K562 (cell line): ENCODE data around the gene CD82. TPM values are rescaled to one million over a fixed set of nuclear protein-coding genes. Genes with fewer than 3 reads are reported as not detected.

Source experiments
- ATAC-seq: fragments of 200-7000 bp; cut with Tn5 transposase; 3 replicates; pipeline ENCODE4 v1.9.1; 2020; ENCODE audit warnings: moderate library complexity
- BruUV-seq: library from RNA; stranded (reverse); fragments of 400-500 nt; replicated peaks from 2 replicates; lab custom pipeline; 2021; lab: Mats Ljungman, UMichigan
- CTCF ChIA-PET: fragments of 300-600 bp; formaldehyde crosslinking; extraction: SDS; loops from one replicate; lab custom pipeline; 2021; ENCODE audit warnings: low intra/inter-chr PET ratio; lab: Yijun Ruan, JAX
- POLR2A ChIA-PET: fragments of 300-600, 350-650 bp; sonication (Branson Sonifier 250); formaldehyde crosslinking; extraction: SDS; loops from one replicate; lab custom pipeline; 2021; ENCODE audit warnings: antibody characterized with exemption, inconsistent platforms; lab: Yijun Ruan, JAX
- DNase-seq, 4 experiments: peaks; one replicate each; pipeline versions ENCODE4 v3.0.0 to v3.0.0-alpha.2; 2011 to 2018; ENCODE audit warnings: low spot score in 3 of 4, mixed read lengths in 3 of 4; ENCODE audit errors: extremely low read depth in 1 of 4
- FAIRE-seq: peaks from 2 replicates; lab custom pipeline; 2011; peaks lifted over from hg19 to GRCh38; lab: Jason Lieb, UNC
- H2AFZ ChIP-seq: 2 replicates; pipeline ENCODE4 v1.6.0; 2011; ENCODE audit warnings: low read depth, low read length, control low read depth, inconsistent platforms
- H3K27ac ChIP-seq: fragments of 200-600 bp; 3 replicates; pipeline ENCODE4 v1.8.0; 2011; ENCODE audit warnings: low read depth, mild to moderate bottlenecking, control low read depth, inconsistent platforms, low read length, moderate library complexity, mixed read lengths; ENCODE audit errors: extremely low read depth
- H3K27me3 ChIP-seq, 2 experiments: fragments of 300-600 bp in 1 of 2; 2 replicates in 1 of 2; 3 replicates in 1 of 2; pipeline versions ENCODE4 v1.6.0 to v1.8.0; 2011; ENCODE audit warnings: inconsistent platforms in 2 of 2, low read length in 2 of 2, mild to moderate bottlenecking in 1 of 2, mixed read lengths in 1 of 2, moderate library complexity in 1 of 2; ENCODE audit not compliant: control insufficient read depth in 2 of 2, insufficient read depth in 2 of 2
- H3K36me3 ChIP-seq: fragments of 300-600 bp; 3 replicates; pipeline ENCODE4 v1.8.0; 2011; ENCODE audit warnings: mild to moderate bottlenecking, low read length, inconsistent platforms; ENCODE audit not compliant: control insufficient read depth, insufficient read depth
- H3K4me1 ChIP-seq, 2 experiments: fragments of 200-600 bp in 1 of 2; replicated peaks in 1 of 2; 2 replicates in 1 of 2; 3 replicates in 1 of 2; pipeline versions ENCODE4 v1.5.1 to v1.8.0; 2011; ENCODE audit warnings: inconsistent platforms in 2 of 2, low read length in 2 of 2, mild to moderate bottlenecking in 1 of 2, mixed read lengths in 1 of 2, moderate library complexity in 1 of 2; ENCODE audit not compliant: control insufficient read depth in 2 of 2, insufficient read depth in 2 of 2
- H3K4me2 ChIP-seq: 2 replicates; pipeline ENCODE4 v1.6.1; 2011; ENCODE audit warnings: low read length, control low read depth, inconsistent platforms, mixed read lengths; ENCODE audit not compliant: insufficient read depth
- H3K4me3 ChIP-seq: fragments of 200-600 bp; sonication (generic), shearing (Covaris generic); 2 replicates; pipeline ENCODE4 v1.5.1; 2016; ENCODE audit warnings: control low read depth, inconsistent platforms
- H3K79me2 ChIP-seq: fragments of 200-600 bp; 3 replicates; pipeline ENCODE4 v1.8.0; 2011; ENCODE audit warnings: low read length, inconsistent platforms; ENCODE audit not compliant: control insufficient read depth, insufficient read depth
- H3K9ac ChIP-seq, 2 experiments: 2 replicates each; pipeline versions ENCODE4 v1.6.0 to v1.6.1; 2011; ENCODE audit warnings: low read depth in 2 of 2, low read length in 2 of 2, control low read depth in 1 of 2, inconsistent platforms in 1 of 2, mild to moderate bottlenecking in 1 of 2, mixed read lengths in 1 of 2; ENCODE audit not compliant: insufficient read depth in 1 of 2
- H3K9me1 ChIP-seq: one replicate; pipeline ENCODE4 v1.6.0; 2011; ENCODE audit warnings: inconsistent platforms, mild to moderate bottlenecking, low read length, moderate library complexity; ENCODE audit not compliant: control insufficient read depth, insufficient read depth
- H3K9me3 ChIP-seq: replicated peaks from 2 replicates; pipeline ENCODE4 v1.5.1; 2011; ENCODE audit warnings: low read depth, low read length, inconsistent platforms; ENCODE audit not compliant: control insufficient read depth, insufficient read depth
- H4K20me1 ChIP-seq: replicated peaks from 2 replicates; pipeline ENCODE4 v1.6.1; 2011; ENCODE audit warnings: low read length, inconsistent platforms, mixed read lengths; ENCODE audit not compliant: control insufficient read depth, insufficient read depth
- ARNT ChIP-seq, 2 experiments: fragments of 450-650 bp; IDR thresholded peaks; 2 replicates each; pipeline ENCODE4 v1.6.1; 2016; ENCODE audit warnings: mild to moderate bottlenecking in 1 of 2
- CAMTA2 ChIP-seq: fragments of 250-450 bp; sonication (Bioruptor Pico); conservative IDR thresholded peaks from 2 replicates; pipeline ENCODE4 v1.5.1; 2022
- CXXC5 ChIP-seq: fragments of 250-450 bp; sonication (Bioruptor Pico); IDR thresholded peaks from 2 replicates; pipeline ENCODE4 v1.8.0; 2022; ENCODE audit warnings: inconsistent platforms, mild to moderate bottlenecking, moderate library complexity
- ETV1 ChIP-seq: fragments of 450-650 bp; conservative IDR thresholded peaks from 2 replicates; pipeline ENCODE4 v1.6.1; 2016; ENCODE audit warnings: missing genetic modification characterization, control low read depth, low read depth, missing compliant biosample characterization
- FOXK1 ChIP-seq: sonication (generic); formaldehyde crosslinking; IDR thresholded peaks from 2 replicates; pipeline ENCODE4 v1.8.0; 2022; ENCODE audit warnings: missing genetic modification reagents, mild to moderate bottlenecking, borderline replicate concordance
- HDAC6 ChIP-seq: IDR thresholded peaks from 2 replicates; pipeline ENCODE4 v1.6.1; 2012; ENCODE audit warnings: low read depth, mild to moderate bottlenecking, control low read depth, inconsistent platforms, low read length, moderate library complexity
- MCM2 ChIP-seq: fragments of 450-650 bp; IDR thresholded peaks from 2 replicates; pipeline ENCODE4 v1.6.1; 2017; ENCODE audit warnings: low read depth, mild to moderate bottlenecking
- MTF1 ChIP-seq: fragments of 250-450 bp; sonication (Bioruptor Pico); IDR thresholded peaks from 2 replicates; pipeline ENCODE4 v1.9.0; 2021; ENCODE audit warnings: moderate library complexity, mild to moderate bottlenecking, inconsistent platforms, borderline replicate concordance
- NFRKB ChIP-seq: fragments of 450-650 bp; IDR thresholded peaks from 2 replicates; pipeline ENCODE4 v1.6.1; 2016; ENCODE audit warnings: low read depth
- NR2C1 ChIP-seq, 2 experiments: fragments of 450-650 bp; IDR thresholded peaks; 2 replicates each; pipeline ENCODE4 v1.6.1; 2017; ENCODE audit warnings: mild to moderate bottlenecking in 2 of 2, antibody characterized with exemption in 1 of 2, inconsistent platforms in 1 of 2, missing compliant biosample characterization in 1 of 2, missing genetic modification characterization in 1 of 2
- ZNF197 ChIP-seq: fragments of 200-800 bp; sonication (Bioruptor generic); IDR thresholded peaks from 2 replicates; pipeline ENCODE4 v1.6.1; 2016; ENCODE audit warnings: low read depth, missing genetic modification characterization, missing compliant biosample characterization
- ZNF507 ChIP-seq: conservative IDR thresholded peaks from 2 replicates; pipeline ENCODE4 v1.6.1; 2017; ENCODE audit warnings: missing genetic modification characterization, missing compliant biosample characterization
- WGBS: fragments of 100-300 bp; shearing (Covaris generic); methylation state at CpG from one replicate; pipeline ENCODE4 v1.1.6; 2016; ENCODE audit warnings: low coverage, mixed read lengths; ENCODE audit not compliant: insufficient coverage; ENCODE audit errors: missing lambda C conversion rate; 5-methylcytosine and 5-hydroxymethylcytosine counted together
- in situ Hi-C: fragments of 300-500 bp; cut with MboI; formaldehyde crosslinking; loops from 4 replicates; pipeline ENCODE4 v1.15.0; 2018; ENCODE audit warnings: inconsistent platforms, mixed read lengths
- intact Hi-C: fragments of 100-400 bp; cut with micrococcal nuclease; formaldehyde crosslinking; loops from 2 replicates; pipeline ENCODE4 v1.14.2; 2022
- polyA plus RNA-seq, 8 experiments: library from polyadenylated mRNA; depleted of rRNA in 4 of 8; stranded (reverse) in 5 of 8; unstranded in 3 of 8; fragments of >200 nt; fragmentation: Nextera tagmentation in 2 of 8; fragmentation: Illumina TruSeq in 1 of 8; extraction: Ambion mirVana in 2 of 8; extraction: Trizol in 1 of 8; gene quantifications; 2 replicates each; pipeline versions ENCODE4 v1.2.1 to v1.2.3, GENCODE V29; 2011 to 2014; ENCODE audit warnings: inconsistent platforms in 1 of 8, missing spikeins in 1 of 8
- total RNA-seq, 7 experiments: library from RNA; depleted of rRNA in 6 of 7; stranded (reverse); fragments of >200 nt in 6 of 7; fragmentation: Illumina TruSeq in 2 of 7; extraction: Trizol in 2 of 7; gene quantifications; 2 replicates each; pipeline versions ENCODE4 v1.2.1 to v1.2.3, GENCODE V29; 2011 to 2021; ENCODE audit warnings: low replicate concordance in 1 of 7
- TF ChIP-seq, protein P1 (sequence below): fragments of 450-650 bp; formaldehyde crosslinking; IDR thresholded peaks from 2 replicates; pipeline ENCODE4 v1.4.0; 2022; ENCODE audit warnings: missing genetic modification characterization
- TF ChIP-seq, protein P2 (sequence below): sonication (generic); formaldehyde crosslinking; IDR thresholded peaks from 2 replicates; pipeline ENCODE4 v1.9.0; 2022; ENCODE audit warnings: mild to moderate bottlenecking, missing genetic modification reagents
- TF ChIP-seq, protein P3 (sequence below): fragments of 250-450 bp; sonication (Bioruptor Pico); IDR thresholded peaks from 2 replicates; pipeline ENCODE4 v1.5.0; 2021; ENCODE audit warnings: mild to moderate bottlenecking, borderline replicate concordance
- TF ChIP-seq, protein P4 (sequence below): IDR thresholded peaks from 2 replicates; pipeline ENCODE4 v1.6.1; 2014; ENCODE audit warnings: antibody characterized with exemption

The CD82 gene
- total and polyA plus RNA-seq, 9 of the 15 experiments (the other 6 are each of a cell fraction or from before 2014, with no cell fraction given), result 0.27 to 9.4 (median 3.0) TPM

DNA sequence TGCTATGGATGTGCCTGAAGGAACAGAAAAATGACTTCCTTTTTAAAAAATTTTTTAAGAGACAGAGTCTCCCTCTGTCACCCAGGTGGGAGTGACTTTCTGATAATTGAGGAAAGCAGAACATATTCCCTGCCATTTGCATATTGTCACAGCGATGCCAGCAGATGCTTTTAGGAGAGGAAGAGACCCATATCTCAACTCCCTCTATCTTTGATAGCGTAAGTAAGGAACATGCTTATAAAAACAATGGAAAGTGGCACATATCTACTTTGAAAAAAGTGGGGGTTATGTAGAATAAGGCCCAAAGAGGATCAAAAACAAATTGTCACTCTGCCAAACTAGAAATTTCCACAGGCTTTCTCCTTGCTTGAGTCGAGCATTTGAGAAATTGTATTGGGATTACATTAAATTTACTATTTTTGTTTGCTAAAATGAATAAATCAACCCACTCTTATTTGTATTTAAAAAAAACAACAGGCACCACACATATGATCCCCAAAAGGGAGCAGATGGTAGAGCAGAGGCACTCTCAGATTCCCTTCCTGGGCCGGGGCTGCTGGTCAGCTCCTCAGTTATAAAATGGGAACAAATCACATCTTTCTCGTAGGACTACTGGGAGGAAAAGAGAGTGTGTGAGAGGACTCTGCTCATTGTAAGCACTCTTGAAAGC lies 92.5 kb downstream of the CD82 start:
- no peak overlapping the region for H3K27ac ChIP-seq
- H3K4me3 ChIP-seq, result no peak overlapping the region
- DNase-seq (no peak), ATAC-seq (no peak), FAIRE-seq (no peak)
- 0% methylated on average over 5 of the region's 5 CpGs for WGBS
- ChIA-PET CTCF (interaction anchor here (1.2 to 1.3 kb wide), 2 partner anchors 236 to 254 kb away, joined by 3 to 6 read pairs; no protein-coding TSS in a partner anchor), POLR2A (no interaction called here)
- H3K4me2 ChIP-seq, result no peak overlapping the region
- H3K9me1 ChIP-seq, result no peaks in the 10 kb centered on the region
- H3K4me1 ChIP-seq, result peaks cover 0 to 6% of the 10 kb centered on the region in 2 experiments; a peak in 2 of 5 replicates
- H4K20me1 ChIP-seq, result no peaks in the 10 kb centered on the region
- H3K36me3 ChIP-seq, result no peaks in the 10 kb centered on the region
- intact Hi-C loops, result no loop called here
- no TSS peak for BruUV-seq
- peaks cover 11 to 32% of the 10 kb centered on the region in 2 experiments; a peak in 4 of 5 replicates for H3K27me3 ChIP-seq
- H2AFZ ChIP-seq, result no peak overlapping the region
- no peaks in the 10 kb centered on the region for H3K9me3 ChIP-seq
- H3K79me2 ChIP-seq, result no peaks in the 10 kb centered on the region
- in situ Hi-C loops, result no loop called here
- no peak overlapping the region for H3K9ac ChIP-seq
- no peak for TF ChIP-seq ETV1 (tag)
- TF ChIP-seq MCM2, result no peak
- no peak for TF ChIP-seq NFRKB
- TF ChIP-seq FOXK1 (CRISPR knock-in tag), result no peak
- TF ChIP-seq, protein P1, sequence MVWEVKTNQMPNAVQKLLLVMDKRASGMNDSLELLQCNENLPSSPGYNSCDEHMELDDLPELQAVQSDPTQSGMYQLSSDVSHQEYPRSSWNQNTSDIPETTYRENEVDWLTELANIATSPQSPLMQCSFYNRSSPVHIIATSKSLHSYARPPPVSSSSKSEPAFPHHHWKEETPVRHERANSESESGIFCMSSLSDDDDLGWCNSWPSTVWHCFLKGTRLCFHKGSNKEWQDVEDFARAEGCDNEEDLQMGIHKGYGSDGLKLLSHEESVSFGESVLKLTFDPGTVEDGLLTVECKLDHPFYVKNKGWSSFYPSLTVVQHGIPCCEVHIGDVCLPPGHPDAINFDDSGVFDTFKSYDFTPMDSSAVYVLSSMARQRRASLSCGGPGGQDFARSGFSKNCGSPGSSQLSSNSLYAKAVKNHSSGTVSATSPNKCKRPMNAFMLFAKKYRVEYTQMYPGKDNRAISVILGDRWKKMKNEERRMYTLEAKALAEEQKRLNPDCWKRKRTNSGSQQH (CRISPR knock-in tag), result no peak
- TF ChIP-seq, protein P2, sequence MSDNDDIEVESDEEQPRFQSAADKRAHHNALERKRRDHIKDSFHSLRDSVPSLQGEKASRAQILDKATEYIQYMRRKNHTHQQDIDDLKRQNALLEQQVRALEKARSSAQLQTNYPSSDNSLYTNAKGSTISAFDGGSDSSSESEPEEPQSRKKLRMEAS (CRISPR knock-in tag), result no peak
- TF ChIP-seq CXXC5 (CRISPR knock-in tag), result no peak
- no peak for TF ChIP-seq ZNF197 (CRISPR knock-in tag)
- no peak for TF ChIP-seq NR2C1 (IDR thresholded peaks at IDR 0.05)
- TF ChIP-seq NR2C1 (tag; IDR thresholded peaks at IDR 0.05), result no peak
- TF ChIP-seq, protein P3, sequence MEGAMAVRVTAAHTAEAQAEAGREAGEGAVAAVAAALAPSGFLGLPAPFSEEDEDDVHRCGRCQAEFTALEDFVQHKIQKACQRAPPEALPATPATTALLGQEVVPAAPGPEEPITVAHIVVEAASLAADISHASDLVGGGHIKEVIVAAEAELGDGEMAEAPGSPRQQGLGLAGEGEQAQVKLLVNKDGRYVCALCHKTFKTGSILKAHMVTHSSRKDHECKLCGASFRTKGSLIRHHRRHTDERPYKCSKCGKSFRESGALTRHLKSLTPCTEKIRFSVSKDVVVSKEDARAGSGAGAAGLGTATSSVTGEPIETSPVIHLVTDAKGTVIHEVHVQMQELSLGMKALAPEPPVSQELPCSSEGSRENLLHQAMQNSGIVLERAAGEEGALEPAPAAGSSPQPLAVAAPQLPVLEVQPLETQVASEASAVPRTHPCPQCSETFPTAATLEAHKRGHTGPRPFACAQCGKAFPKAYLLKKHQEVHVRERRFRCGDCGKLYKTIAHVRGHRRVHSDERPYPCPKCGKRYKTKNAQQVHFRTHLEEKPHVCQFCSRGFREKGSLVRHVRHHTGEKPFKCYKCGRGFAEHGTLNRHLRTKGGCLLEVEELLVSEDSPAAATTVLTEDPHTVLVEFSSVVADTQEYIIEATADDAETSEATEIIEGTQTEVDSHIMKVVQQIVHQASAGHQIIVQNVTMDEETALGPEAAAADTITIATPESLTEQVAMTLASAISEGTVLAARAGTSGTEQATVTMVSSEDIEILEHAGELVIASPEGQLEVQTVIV (CRISPR knock-in tag), result no peak
- no peak for TF ChIP-seq HDAC6
- TF ChIP-seq ARNT (IDR thresholded peaks at IDR 0.05), result no peak
- no peak for TF ChIP-seq ZNF507 (tag)
- TF ChIP-seq CAMTA2 (CRISPR knock-in tag), result no peak
- TF ChIP-seq, protein P4, sequence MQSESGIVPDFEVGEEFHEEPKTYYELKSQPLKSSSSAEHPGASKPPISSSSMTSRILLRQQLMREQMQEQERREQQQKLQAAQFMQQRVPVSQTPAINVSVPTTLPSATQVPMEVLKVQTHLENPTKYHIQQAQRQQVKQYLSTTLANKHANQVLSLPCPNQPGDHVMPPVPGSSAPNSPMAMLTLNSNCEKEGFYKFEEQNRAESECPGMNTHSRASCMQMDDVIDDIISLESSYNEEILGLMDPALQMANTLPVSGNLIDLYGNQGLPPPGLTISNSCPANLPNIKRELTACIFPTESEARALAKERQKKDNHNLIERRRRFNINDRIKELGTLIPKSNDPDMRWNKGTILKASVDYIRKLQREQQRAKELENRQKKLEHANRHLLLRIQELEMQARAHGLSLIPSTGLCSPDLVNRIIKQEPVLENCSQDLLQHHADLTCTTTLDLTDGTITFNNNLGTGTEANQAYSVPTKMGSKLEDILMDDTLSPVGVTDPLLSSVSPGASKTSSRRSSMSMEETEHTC, result no peak
- no peak for TF ChIP-seq MTF1
